HS-27A (cell line): ENCODE measurements around the gene TRA2A.
A peak's percentile ranks its signal among the peaks of the same experiment; 100 is the strongest.

Experiments used
- DNase-seq: peaks from one replicate; pipeline ENCODE4 v3.0.0-alpha.2; 2012; ENCODE audit warnings: low read depth, missing footprints

The TRA2A gene

GRCh38 chr7:23470330-23471105 is 61.3 kb downstream of the TRA2A start, which contains the start of gene IGF2BP3:
Gene IGF2BP3, minus strand, starts transcription at chr7:23470491. Its CDS starts 381 bp downstream, at chr7:23470110.
- DNase-seq = peak; percentile 95

- DNase-seq = no peak
Observed at GRCh38 chr7:23469961-23470250, 61.9 kb downstream of the TRA2A start.

- no peak for DNase-seq
Observed at GRCh38 chr7:23469150-23469960, 62.4 kb downstream of the TRA2A start.

GRCh38 chr7:23468526-23469149 is 63.1 kb downstream of the TRA2A start:
- no peak for DNase-seq

- DNase-seq = no peak
Observed at GRCh38 chr7:23467806-23468525, 63.8 kb downstream of the TRA2A start.

GRCh38 chr7:23467291-23467805 is 64.4 kb downstream of the TRA2A start:
- no peak for DNase-seq

- no peak for DNase-seq
Observed at GRCh38 chr7:23462846-23463245, 68.9 kb downstream of the TRA2A start.

GRCh38 chr7:23458044-23458443 is 73.7 kb downstream of the TRA2A start:
- no peak for DNase-seq

- no peak for DNase-seq
Observed at GRCh38 chr7:23456093-23456492, 75.7 kb downstream of the TRA2A start.

- DNase-seq = no peak
Observed at GRCh38 chr7:23454881-23455526, 76.8 kb downstream of the TRA2A start.
